Measurements from ENCODE around the gene SPEF1.

The SPEF1 gene

GRCh38 chr20:3744806-3745685 is 36.2 kb downstream of the SPEF1 start:
- no peak for DNase-seq

- DNase-seq, result no peak
Observed at GRCh38 chr20:3744037-3744436, 37.2 kb downstream of the SPEF1 start.

- DNase-seq, result no peak
Observed at GRCh38 chr20:3743251-3743650, 38.0 kb downstream of the SPEF1 start.

GRCh38 chr20:3741836-3742458 is 39.3 kb downstream of the SPEF1 start:
- DNase-seq, result no peak

- no peak for DNase-seq
Observed at GRCh38 chr20:3740615-3741301, 40.5 kb downstream of the SPEF1 start.

- no peak for DNase-seq
Observed at GRCh38 chr20:3739926-3740451, 41.3 kb downstream of the SPEF1 start.

GRCh38 chr20:3739054-3739925 is 42.0 kb downstream of the SPEF1 start:
- DNase-seq, result no peak

GRCh38 chr20:3738111-3739053 is 42.9 kb downstream of the SPEF1 start:
- DNase-seq, result no peak

- DNase-seq, result no peak
Observed at GRCh38 chr20:3735768-3736167, 45.5 kb downstream of the SPEF1 start.

- DNase-seq, result no peak
Observed at GRCh38 chr20:3734111-3734843, 47.0 kb downstream of the SPEF1 start.

GRCh38 chr20:3733119-3733995 is 47.9 kb downstream of the SPEF1 start:
- DNase-seq, result no peak

GRCh38 chr20:3732327-3733118 is 48.7 kb downstream of the SPEF1 start, which contains the start of gene HSPA12B:
TSS of gene HSPA12B (plus strand) at chr20:3732685. CDS start at chr20:3738675, 5,990 bp downstream.
- no peak for DNase-seq

- DNase-seq, result no peak
Observed at GRCh38 chr20:3731944-3732326, 49.3 kb downstream of the SPEF1 start.

- no peak for DNase-seq
Observed at GRCh38 chr20:3730803-3731672, 50.2 kb downstream of the SPEF1 start.

- DNase-seq, result no peak
Observed at GRCh38 chr20:3729811-3730540, 51.3 kb downstream of the SPEF1 start.

GRCh38 chr20:3729378-3729777 is 51.9 kb downstream of the SPEF1 start:
- DNase-seq, result no peak

- no peak for DNase-seq
Observed at GRCh38 chr20:3728876-3729275, 52.4 kb downstream of the SPEF1 start.

All from GDM1 (cell line).